Ascending aorta (tissue), 2 donors: Measurements from ENCODE around the gene MAGEA11. TPM values are rescaled to one million over a fixed set of nuclear protein-coding genes. Genes with fewer than 3 reads are reported as not detected.
"Not testable (repeated sequence)": the region's sequence is repeated elsewhere in the genome, so short reads cannot be mapped to it uniquely, and the experiment has no call there.

Experiments
- DNase-seq, 2 donors: peaks; one replicate each; pipeline ENCODE4 v3.0.0-alpha.2; 2019; ENCODE audit warnings: low spot score in 2 of 2
- H3K27ac ChIP-seq, 2 donors: fragments of 200-600 bp; sonication (generic); one replicate each; pipeline ENCODE4 v1.5.1; 2016 to 2017; ENCODE audit warnings: mild to moderate bottlenecking in 1 of 2
- H3K27me3 ChIP-seq: fragments of 200-600 bp; sonication (generic); one replicate; pipeline ENCODE4 v1.5.1; 2017
- H3K36me3 ChIP-seq, 2 donors: fragments of 200-600 bp; sonication (generic); one replicate each; pipeline ENCODE4 v1.5.1; 2016
- H3K4me1 ChIP-seq, 2 donors: fragments of 200-600 bp; sonication (generic); one replicate each; pipeline ENCODE4 v1.5.1; 2016 to 2017; ENCODE audit warnings: mild to moderate bottlenecking in 1 of 2
- H3K4me3 ChIP-seq, 2 donors: fragments of 200-600 bp; sonication (generic); one replicate each; pipeline ENCODE4 v1.5.1; 2016 to 2017; ENCODE audit warnings: mild to moderate bottlenecking in 1 of 2
- H3K9me3 ChIP-seq, 2 donors: fragments of 200-600 bp; sonication (generic); one replicate each; pipeline ENCODE4 v1.5.1; 2016
- CTCF ChIP-seq, 3 experiments: fragments of 200-600 bp in 2 of 3; fragments of 450-650 bp in 1 of 3; sonication (generic) in 2 of 3; IDR thresholded peaks; one replicate each; pipeline ENCODE4 v1.5.1; 2016 to 2019; ENCODE audit warnings: antibody characterized with exemption in 3 of 3, mild to moderate bottlenecking in 1 of 3, moderate library complexity in 1 of 3
- intact Hi-C: fragments of 100-400 bp; cut with DNase I; formaldehyde crosslinking; loops from one replicate; pipeline ENCODE4 v1.15.1; 2023
- total RNA-seq: library from RNA; depleted of rRNA; stranded (reverse); fragments of >200 nt; gene quantifications from one replicate; pipeline ENCODE4 v1.1.0, GENCODE V29; 2016

The MAGEA11 gene
- total RNA-seq, 1 donor from 2014 or later: not detected

- Histone ChIP-seq H3K27ac (no peak overlapping the region), H3K4me1 (no peaks in the 10 kb centered on the region), H3K9me3 (no peaks in the 10 kb centered on the region), H3K4me3 (no peak overlapping the region), H3K27me3 (no peaks in the 10 kb centered on the region), H3K36me3 (no peaks in the 10 kb centered on the region)
- DNase-seq: peak in 1 of 2 donors; percentile 30
- intact Hi-C loops: no loop called here
- TF ChIP-seq CTCF (IDR thresholded peaks at IDR 0.05): no peak
Observed at GRCh38 chrX:149759824-149760223, 48.0 kb downstream of the MAGEA11 start.

GRCh38 chrX:149760965-149761364 lies 49.1 kb downstream of the MAGEA11 start:
- peak in 1 of 2 donors; percentile 39 for DNase-seq

DNA sequence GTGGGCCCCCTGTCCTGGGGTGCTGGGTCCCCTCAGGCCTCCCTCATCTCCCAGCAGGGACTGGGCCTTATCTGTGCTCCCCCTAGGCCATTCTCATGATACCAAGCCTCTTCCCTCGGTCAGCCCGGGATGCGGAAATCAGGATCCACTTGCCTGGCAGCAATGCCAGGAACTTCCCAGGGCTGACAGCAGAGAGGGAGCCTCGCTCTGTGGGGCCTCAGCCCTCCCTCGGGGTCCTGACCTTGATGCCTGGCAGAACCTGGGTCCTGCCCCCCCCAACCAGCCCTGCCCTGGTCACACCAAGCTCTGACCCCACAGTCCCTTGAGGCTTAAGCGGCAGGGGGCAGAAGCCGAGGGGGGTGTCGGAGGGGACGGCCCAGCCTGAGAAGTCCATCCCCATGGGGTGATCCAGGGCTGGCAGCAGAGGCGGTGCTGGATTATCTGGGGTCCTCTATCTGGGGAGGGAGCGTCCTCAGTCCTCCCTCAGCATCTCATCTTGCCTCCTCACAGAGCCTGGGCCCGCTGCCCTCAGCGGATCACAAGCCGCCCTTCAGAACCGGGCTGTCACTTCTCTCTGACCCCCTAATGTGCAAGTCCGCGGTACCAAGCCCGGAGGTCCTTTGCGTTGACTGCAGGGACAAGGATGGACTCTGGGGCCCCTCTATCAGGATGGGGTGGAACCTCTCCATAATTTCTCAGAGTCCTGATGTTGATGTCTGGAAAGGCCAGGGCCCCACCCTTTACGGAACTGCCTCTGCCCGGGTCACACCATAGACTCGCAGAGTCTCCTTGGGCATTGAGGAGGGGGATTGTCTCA lies 50.2 kb downstream of the MAGEA11 start:
- H3K27me3 ChIP-seq, H3K27ac ChIP-seq, H3K9me3 ChIP-seq, intact Hi-C loops, H3K4me1 ChIP-seq, H3K36me3 ChIP-seq, H3K4me3 ChIP-seq: not testable (repeated sequence)
- peak in 1 of 2 donors; percentile 37 for DNase-seq

More at GRCh38 chrX:149760965-149761364, 49.1 kb downstream of the MAGEA11 start:
- intact Hi-C loops: no loop called here
- Histone ChIP-seq H3K4me3 (no peak overlapping the region), H3K36me3 (no peaks in the 10 kb centered on the region), H3K9me3 (no peaks in the 10 kb centered on the region), H3K27ac (no peak overlapping the region), H3K27me3 (no peaks in the 10 kb centered on the region), H3K4me1 (no peaks in the 10 kb centered on the region)
- no peak for TF ChIP-seq CTCF (IDR thresholded peaks at IDR 0.05)

- H3K4me1 ChIP-seq: no peaks in the 10 kb centered on the region
- H3K4me3 ChIP-seq: no peak overlapping the region
- no peak overlapping the region for H3K27ac ChIP-seq
- no peaks in the 10 kb centered on the region for H3K27me3 ChIP-seq
- no peak for TF ChIP-seq CTCF (IDR thresholded peaks at IDR 0.05)
- H3K36me3 ChIP-seq: no peaks in the 10 kb centered on the region
- H3K9me3 ChIP-seq: no peaks in the 10 kb centered on the region
- peak in 1 of 2 donors; percentile 34 for DNase-seq
- intact Hi-C loops: no loop called here
Observed at GRCh38 chrX:149762696-149763614, 51.1 kb downstream of the MAGEA11 start.

Other genes with a start within 250 kb of the MAGEA11 start
- 82.7 TPM for gene IDS, start 206.8 kb upstream of the MAGEA11 start, total RNA-seq
- 5.6 TPM for gene EOLA1, start 171.0 kb upstream of the MAGEA11 start, total RNA-seq
- gene HSFX3, start 162.1 kb upstream of the MAGEA11 start, total RNA-seq: not detected
- not detected for gene MAGEA9B, start 124.6 kb upstream of the MAGEA11 start, total RNA-seq
- not detected for gene HSFX2, start 116.7 kb upstream of the MAGEA11 start, total RNA-seq
- 12.6 TPM for gene TMEM185A, start 80.3 kb upstream of the MAGEA11 start, total RNA-seq
- 21.7 TPM for gene HSFX1, start 62.0 kb downstream of the MAGEA11 start, total RNA-seq
- gene MAGEA9, start 69.9 kb downstream of the MAGEA11 start, total RNA-seq: not detected
- gene MAGEA8, start 169.1 kb downstream of the MAGEA11 start, total RNA-seq: not detected
- not detected for gene HSFX4, start 217.5 kb downstream of the MAGEA11 start, total RNA-seq
- 22.8 TPM for gene EOLA2, start 226.4 kb downstream of the MAGEA11 start, total RNA-seq